Measurements from ENCODE around the gene GAD1.

The GAD1 gene

DNA sequence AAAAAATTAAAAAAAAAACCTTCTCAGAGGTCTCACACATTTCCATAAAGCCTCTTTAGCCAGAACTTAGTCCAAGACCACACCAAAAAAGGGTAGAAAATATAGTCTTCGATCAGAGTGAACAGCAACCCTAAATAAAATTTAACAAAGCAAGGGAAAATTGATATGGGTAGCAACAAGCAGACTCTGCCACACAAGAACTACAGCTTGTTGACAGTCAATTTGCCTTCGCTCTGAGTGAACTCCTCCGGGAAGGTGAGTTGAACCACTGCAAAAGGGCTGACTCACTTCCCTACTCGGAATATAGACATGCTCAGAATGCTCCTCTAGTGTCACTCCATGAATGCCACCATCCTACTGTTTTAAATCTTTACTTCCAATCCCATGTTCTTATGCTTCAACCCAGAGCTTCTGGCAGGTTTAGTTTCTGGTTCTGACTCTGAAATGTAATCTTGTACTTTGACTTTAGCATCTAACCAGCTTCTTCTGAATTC, 24.1 kb downstream of the GAD1 start:
- TF ChIP-seq, protein P1, sequence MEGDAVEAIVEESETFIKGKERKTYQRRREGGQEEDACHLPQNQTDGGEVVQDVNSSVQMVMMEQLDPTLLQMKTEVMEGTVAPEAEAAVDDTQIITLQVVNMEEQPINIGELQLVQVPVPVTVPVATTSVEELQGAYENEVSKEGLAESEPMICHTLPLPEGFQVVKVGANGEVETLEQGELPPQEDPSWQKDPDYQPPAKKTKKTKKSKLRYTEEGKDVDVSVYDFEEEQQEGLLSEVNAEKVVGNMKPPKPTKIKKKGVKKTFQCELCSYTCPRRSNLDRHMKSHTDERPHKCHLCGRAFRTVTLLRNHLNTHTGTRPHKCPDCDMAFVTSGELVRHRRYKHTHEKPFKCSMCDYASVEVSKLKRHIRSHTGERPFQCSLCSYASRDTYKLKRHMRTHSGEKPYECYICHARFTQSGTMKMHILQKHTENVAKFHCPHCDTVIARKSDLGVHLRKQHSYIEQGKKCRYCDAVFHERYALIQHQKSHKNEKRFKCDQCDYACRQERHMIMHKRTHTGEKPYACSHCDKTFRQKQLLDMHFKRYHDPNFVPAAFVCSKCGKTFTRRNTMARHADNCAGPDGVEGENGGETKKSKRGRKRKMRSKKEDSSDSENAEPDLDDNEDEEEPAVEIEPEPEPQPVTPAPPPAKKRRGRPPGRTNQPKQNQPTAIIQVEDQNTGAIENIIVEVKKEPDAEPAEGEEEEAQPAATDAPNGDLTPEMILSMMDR (IDR thresholded peaks at IDR 0.05), result no peak

GRCh38 chr2:170842785-170843184, 26.1 kb downstream of the GAD1 start:
- TF ChIP-seq, protein P1 (IDR thresholded peaks at IDR 0.05), result no peak

- TF ChIP-seq, protein P1 (IDR thresholded peaks at IDR 0.05), result no peak
These were observed 27.0 kb downstream of the GAD1 start for GRCh38 chr2:170843656-170844055.

DNA sequence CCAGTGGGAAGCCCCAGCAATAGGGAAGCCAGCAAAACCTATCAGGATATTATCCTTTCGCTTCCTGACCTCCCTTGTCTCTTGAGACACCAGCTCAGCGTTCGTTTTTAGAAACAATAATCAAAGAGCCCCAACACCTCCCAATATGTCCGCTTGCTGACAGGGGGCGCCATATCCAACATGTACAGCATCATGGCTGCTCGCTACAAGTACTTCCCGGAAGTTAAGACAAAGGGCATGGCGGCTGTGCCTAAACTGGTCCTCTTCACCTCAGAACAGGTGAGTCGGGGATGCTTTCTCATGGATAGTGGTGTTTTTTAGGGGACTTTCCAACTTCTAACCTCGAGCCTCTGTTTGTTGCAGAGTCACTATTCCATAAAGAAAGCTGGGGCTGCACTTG, 28.7 kb downstream of the GAD1 start:
- TF ChIP-seq, protein P1 (IDR thresholded peaks at IDR 0.05), result no peak

DNA sequence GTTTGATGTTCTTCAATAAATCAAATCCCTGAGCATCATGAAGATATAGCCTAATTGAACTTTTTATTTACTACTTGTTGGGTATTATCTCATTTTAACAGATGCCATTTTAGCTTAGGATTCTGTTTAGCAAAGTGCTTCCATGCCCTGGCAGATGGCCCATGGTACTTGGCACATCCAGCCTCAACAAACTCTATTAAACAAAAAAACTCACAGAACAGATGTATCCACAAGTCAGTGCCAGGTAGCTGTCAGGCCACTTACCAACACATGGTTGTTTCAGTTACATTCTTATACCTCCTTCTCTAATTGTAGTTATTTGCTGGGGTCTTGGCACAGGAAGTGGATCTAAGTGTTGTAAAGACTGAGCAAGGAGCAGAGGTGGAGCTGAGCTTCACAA, 29.6 kb downstream of the GAD1 start:
- TF ChIP-seq, protein P1 (IDR thresholded peaks at IDR 0.05), result no peak

DNA sequence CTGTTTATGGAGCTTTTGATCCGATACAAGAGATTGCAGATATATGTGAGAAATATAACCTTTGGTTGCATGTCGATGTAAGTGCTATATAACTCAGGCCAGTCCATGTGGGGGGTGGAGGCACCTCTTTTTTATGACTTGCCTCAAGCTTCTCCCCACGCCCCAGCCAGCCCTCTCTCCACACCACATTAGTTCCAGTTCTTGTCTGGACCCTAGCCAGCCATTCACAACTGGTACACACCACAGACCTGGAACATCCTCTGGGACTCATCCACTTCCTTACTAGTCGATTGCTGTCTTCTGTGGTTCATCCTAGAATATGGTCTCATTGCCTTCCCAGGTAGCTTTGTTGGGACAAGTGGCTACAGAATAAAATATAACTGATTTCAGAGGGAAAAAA, 31.0 kb downstream of the GAD1 start:
- TF ChIP-seq, protein P1 (IDR thresholded peaks at IDR 0.05), result no peak

DNA sequence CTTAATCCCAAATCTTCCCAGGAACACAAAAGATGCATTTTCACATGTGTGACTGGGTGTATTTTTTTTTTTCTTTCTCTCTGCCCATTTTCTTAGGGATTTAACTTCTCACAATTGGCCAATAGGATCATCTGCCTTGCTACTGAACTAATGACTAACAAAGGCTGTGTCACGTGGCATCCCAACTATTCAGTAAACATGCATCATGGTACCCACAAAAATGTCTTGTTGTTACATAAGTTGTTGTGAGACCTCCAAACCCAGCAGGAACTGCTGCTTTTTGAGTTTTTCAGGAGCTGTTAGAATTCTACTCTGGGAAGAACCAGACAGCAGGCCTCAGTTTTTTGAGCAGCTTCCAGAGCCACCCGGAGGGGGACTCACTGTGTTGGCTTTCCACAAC, 31.9 kb downstream of the GAD1 start:
- TF ChIP-seq, protein P1 (IDR thresholded peaks at IDR 0.05), result no peak

DNA sequence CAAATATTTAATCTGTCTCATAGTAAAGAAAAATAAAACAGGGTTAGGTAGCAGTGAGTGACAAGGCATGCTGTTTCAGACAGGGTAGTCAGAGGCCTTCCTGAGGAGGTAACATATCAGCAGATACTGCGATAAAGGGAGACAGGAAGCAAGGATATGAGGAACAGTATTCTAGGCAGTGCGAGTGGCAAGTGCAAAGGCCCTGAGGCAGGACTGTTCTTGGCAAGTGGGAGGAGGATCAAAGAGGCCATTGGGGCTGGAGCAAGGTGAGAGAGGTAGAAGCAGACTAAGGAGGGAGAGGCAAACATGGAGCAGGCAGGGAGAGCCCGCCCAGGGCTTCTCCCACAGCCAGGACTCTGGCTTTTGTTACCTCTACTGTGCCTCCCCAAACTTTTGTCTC, 33.6 kb downstream of the GAD1 start:
- TF ChIP-seq, protein P1 (IDR thresholded peaks at IDR 0.05), result no peak
